SU-DHL-6 (cell line): ENCODE data around the gene GRIK2.

Source experiments
- CTCF ChIP-seq: fragments of 200-600 bp; sonication (generic); IDR thresholded peaks from one replicate; pipeline ENCODE4 v1.5.1; 2017; ENCODE audit warnings: antibody characterized with exemption, mild to moderate bottlenecking, low read length, moderate library complexity; ENCODE audit not compliant: insufficient read depth, poor library complexity, severe bottlenecking
- EZH2phosphoT487 ChIP-seq: fragments of 200-600 bp; sonication (generic), shearing (Covaris generic); conservative IDR thresholded peaks from 2 replicates; pipeline ENCODE4 v1.6.1; 2018; ENCODE audit warnings: mild to moderate bottlenecking, antibody characterized with exemption, low read length, moderate library complexity, mixed read lengths

- no peak for TF ChIP-seq CTCF
- no peak for TF ChIP-seq EZH2phosphoT487
These were observed 95.9 kb downstream of the GRIK2 start for GRCh38 chr6:101489456-101489855.
